ENCODE results near the gene UTP11.
"Not testable (repeated sequence)": the region's sequence is repeated elsewhere in the genome, so short reads cannot be mapped to it uniquely, and the experiment has no call there.

The UTP11 gene

DNA sequence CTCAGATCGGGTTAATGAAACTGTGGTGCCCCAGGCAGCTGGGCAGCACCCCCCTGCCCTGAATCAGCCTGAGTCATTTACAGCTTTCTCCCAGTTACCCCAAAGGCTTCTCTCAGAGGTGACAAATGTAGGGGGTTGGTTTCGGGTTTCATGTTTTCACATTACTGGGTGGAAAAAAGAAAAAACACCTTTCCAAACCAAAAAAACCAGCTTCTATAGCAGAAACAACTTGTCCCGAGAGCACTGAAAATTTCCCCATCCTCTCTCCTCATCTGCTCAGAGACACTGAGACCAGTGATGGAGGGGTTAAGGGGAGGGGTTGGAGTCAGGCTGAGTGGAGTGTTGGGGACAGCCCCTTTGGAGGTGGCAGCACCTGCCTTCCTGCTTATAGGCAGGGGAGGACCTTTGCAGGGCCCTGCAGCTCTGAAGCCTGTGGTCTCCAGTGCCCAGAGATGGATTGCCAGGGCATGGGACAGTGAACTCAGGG is 15.6 kb downstream of the UTP11 start:
- DNase-seq: no peak

DNA sequence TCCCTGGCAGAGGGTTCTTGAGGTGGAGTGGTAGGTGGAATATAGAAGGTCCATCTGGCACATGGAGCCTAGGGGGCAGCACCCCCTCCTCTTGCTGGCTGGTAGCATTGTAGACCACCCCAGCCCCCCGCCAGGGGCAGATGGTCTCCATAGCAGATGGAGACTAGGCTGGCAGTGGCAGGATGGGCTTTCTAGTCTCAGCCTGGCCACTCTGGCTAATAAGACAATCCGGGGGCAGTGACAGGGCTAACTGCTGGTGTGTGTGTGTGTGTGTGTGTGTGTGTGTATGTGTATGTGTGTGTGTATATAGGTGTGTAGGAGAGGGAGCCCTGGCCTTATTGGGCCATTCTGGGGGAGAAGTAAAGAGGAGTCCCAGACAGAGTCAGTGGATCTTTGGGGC is 16.1 kb downstream of the UTP11 start:
- no peak for DNase-seq

DNA sequence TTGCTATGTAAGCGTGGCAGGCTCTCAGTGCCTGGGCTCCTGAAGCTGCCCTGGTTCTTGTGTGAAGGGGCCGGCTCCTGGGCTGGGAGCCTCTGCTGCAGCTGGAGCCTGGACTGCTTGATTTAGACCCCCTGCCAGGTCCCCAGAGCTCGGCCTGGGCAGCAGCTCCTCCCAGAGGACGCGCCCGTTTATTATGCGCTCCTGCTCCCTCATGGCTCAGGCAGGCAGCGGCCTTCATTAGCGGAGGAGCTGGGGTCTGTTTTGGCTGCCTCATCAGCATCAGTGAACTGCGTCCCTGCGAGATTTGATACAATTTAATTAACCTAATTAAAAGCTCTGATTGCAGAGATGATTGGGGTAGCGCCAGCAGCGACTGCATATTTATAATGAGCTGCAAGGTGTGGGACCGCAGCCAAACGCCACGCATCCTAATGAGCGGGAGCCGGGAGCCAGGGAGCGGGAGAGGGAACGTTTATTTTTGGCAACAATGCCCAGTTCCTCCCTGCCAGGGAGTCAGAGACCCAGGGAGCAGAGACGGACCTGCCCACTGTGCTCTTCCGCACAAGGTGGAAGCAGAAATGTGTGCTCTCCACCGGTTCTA is 16.6 kb downstream of the UTP11 start:
- no peak for DNase-seq

DNA sequence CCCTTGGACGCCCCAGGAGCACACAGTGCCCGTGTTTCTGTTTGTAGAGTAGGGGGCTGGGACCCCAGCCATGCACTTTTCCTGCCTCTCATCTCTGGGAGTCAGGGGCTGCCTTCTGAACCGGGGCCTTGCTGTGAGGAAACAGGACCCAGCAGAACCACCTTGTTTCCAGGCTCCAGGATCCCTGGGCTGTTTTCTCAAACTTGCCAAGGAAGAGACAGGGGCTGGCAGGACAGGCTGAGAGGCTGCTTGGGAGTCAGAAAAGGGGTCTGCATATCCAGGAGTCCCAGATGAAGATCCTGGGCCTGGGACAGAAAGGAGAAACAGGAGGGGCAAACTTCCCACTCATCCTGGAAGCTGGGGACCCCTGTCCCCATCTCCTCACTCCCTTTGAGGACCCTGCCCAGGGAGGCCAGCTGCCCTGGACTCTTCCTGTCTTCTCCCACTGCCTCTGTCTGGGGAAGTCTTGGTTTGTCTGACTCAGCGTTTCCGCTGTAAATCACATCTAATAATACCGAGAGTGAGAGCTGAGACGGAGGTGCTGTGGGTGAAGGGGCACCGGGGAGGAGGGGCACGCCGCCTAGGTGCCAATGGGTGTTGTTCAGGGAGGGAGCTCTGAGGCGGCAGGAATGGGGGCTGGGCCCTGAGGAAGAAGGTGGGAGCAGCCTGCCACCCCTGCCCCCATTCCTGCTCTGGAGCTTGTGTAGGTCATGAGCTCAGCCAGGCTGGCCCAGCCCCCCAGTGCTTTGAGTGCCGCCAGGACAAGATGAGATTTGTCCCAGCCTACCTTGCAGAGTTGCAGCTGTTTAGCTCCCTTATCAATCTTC is 17.4 kb downstream of the UTP11 start:
- DNase-seq: peak; percentile 49

DNA sequence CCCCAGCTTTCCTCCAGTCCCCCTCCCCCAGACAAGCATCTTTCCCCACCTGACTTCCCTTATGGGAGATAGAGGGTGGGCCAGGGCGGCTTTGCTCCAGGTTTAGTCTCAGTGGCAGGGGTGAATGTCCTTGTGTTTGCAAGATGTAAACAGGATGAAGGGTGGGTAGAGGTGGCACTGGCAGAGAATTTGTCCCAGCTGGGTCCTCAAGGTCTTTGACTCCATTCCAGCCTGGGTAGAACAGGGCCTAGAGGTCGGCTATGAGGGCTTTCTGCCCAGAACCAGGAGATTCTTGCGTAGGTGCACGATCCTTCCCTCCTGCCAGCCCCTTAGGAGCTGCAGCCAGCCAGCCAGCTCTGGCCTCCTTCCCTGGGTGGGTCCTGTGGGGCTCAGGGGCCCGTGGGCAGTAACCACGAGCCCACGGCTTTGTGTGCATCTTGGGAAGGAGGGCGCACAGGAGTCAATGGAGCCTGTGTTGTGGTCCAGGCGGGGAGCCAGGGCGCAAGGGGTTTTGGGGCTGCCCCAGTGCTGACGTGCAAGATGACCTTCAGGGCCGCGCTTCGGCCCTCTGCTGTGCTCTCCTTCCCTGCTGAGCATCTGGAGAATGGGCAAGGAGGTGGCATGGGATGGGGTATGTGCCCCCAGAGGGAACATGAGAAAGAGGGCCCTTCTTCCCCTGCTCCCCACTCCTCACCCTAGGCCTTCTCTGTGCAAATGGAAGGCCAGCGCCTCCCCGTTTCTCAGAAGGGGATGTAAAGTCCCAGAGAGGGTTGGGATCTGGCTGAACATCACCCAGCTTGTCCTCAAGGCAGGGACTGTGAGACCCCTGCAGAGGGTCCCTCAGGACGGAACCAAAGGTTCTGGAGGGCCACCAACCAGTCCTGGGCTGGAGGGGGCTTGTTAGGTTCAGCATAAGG is 18.3 kb downstream of the UTP11 start:
- no peak for DNase-seq

- DNase-seq: no peak
Measured at GRCh38 chr1:38031513-38031866, 19.0 kb downstream of the UTP11 start.

DNA sequence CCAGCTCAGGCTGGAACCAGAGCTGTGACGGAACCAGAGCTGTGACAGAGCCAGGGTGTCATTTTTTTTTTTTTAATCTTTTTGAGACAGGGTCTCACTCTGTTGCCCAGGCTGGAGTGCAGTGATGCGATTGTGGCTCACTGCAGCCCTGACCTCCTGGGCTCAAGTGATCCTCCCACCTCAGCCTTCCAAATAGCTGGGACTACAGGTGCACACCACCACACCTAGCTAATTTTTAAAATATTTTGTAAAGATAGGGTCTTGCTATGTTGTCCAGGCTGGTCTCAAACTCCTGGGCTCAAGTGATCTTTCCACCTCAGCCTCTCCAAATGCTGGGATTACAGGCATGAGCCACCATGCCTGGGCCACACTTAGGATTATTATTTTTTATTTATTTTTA is 20.5 kb downstream of the UTP11 start:
- not testable (repeated sequence) for DNase-seq

- DNase-seq: no peak
Measured at GRCh38 chr1:38034871-38035270, 22.3 kb downstream of the UTP11 start.

- DNase-seq: peak; percentile 78
Measured at GRCh38 chr1:38037221-38037939, 24.8 kb downstream of the UTP11 start.

- no peak for DNase-seq
Measured at GRCh38 chr1:38038861-38039260, 26.3 kb downstream of the UTP11 start.

- no peak for DNase-seq
Measured at GRCh38 chr1:38039331-38040088, 27.0 kb downstream of the UTP11 start.

- DNase-seq: no peak
Measured at GRCh38 chr1:38041936-38042834, 29.7 kb downstream of the UTP11 start.

- no peak for DNase-seq
Measured at GRCh38 chr1:38043036-38043747, 30.7 kb downstream of the UTP11 start.

DNA sequence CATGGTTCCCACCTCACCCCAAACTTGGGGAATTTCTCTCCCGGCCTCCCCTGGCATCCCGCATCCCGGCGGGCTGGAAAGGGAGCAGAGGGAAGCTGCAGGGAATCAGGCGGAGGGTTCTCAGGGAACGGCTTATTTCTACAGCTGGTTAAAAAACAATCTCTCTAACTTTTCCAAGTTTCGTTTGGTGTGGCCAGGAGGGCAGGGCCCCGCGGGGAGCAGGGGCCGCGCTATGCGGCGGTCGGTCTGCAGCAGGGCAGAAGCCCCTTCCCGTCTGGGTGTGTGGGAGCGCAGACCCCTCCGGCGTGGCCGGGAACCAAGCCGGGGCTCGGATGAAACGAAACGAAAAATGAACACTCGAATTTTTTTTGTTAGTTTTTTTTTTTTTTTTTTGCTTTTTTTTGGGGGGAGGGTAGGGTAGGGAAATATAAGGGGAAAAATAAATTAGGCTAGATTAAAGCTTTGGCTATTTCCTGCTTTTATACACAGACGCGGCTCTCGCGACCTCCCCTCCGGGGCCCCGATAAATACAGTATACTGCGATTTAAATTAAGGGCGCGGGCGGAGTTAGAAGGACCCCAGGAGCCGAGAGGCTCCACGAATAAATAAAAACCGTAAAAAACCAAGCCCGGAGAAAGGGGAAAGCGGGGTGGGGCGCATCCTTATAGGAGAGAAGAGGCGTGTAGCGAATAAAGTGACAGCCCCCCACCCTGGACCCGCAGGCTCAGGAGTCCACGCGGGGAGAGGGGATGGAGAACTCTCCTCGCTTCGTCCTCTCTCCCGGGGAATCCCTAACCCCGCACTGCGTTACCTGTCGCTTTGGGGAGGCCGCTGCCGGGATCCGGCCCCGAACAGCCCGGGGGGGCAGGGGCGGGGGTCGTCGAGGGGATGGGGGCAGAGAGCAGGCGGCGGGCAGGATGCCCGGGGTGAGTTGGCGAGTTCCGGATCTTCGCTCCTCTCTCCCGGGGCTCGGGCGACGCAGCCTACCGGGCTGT is 32.0 kb downstream of the UTP11 start:
- DNase-seq: no peak

- peak; percentile 58 for DNase-seq
Measured at GRCh38 chr1:38045401-38046332, 33.1 kb downstream of the UTP11 start.

DNA sequence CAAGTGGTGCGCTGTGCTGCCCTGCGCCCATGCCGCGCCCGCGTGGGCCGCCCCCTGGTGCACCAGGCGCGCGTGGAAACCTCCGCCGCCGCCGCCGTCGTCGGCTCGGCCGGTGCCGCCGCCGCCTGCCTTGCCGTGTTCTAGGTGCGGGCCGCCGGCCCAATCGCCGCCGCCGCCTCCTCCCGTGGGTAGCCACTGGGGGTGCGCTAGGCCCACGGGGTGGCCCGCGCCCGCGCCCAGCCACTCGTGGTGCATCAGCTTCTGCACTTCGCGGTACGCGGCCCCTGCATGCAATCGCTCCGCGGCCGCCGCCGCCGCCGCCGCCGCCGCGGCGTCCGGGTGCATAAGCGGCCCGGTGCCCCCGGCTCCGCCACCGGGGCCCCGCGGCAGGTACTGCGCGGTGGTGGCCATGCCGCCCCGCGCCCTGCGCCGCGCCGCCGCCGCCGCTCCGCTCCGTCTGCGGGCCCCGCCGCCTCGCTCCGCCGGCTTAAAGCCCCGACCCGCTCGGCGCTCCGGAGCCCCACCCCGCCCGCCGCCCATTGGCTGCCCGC is 33.9 kb downstream of the UTP11 start, which contains the start of gene POU3F1:
TSS of gene POU3F1 (minus strand) at position 461 of the 551 bp plus-strand sequence. CDS start at position 411, 50 bp downstream.
- DNase-seq: no peak

Data from hematopoietic multipotent progenitor cell treated with erythropoietin and hydrocortisone succinate and interleukin-3 and kit ligand, for 4 days (in vitro differentiated cells).